Measurements from ENCODE around the gene NBAS. TPM values are rescaled to one million over a fixed set of nuclear protein-coding genes. Genes with fewer than 3 reads are reported as not detected.

The NBAS gene
- total and polyA plus RNA-seq, 2 of the 13 experiments (the other 11 are each of a cell fraction or from before 2014, with no cell fraction given), result 33.6 to 58.7 TPM

DNA sequence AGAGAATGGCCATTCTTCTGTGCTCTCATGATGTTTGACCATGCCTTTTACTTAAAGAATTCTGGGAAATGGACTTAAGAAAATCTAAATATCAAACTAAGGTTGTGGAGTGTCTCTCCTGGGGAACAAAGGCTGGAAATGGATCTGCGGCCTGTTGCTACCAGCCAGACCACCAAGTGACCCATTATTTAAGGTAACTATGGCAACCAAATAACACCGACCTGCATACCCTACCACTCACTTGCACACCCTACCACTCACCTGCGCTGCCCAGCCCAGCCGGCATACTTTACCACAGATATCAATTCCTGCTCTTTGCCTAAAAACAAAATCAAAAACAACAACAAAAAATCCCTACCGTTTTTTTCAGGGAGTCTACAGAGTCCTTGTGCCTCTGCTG, 203.2 kb downstream of the NBAS start:
- BruUV-seq (replicated peaks), result no TSS peak
- no peaks in the 10 kb centered on the region; the same call in 1 of the 2 replicates for H4K20me1 ChIP-seq (ENCODE audit: insufficient read depth, low read length)
- no peaks in the 10 kb centered on the region for H3K27me3 ChIP-seq (ENCODE audit: control insufficient read depth in 1 of 2, insufficient read depth in 2 of 2, low read length in 2 of 2)
- in situ Hi-C loops (cut with HindIII; ENCODE audit: extremely low pct_ligation_motif_present, low pct_unique_long_range_greater_than_20kb), result no loop called here
- peaks cover 9 to 26% of the 10 kb centered on the region in 2 experiments; a peak in 4 of 5 replicates for H3K36me3 ChIP-seq (replicated peaks in 1 of 2; ENCODE audit: control insufficient read depth in 1 of 2, insufficient read depth in 2 of 2, low read length in 2 of 2)
- no peak overlapping the region for H3K9ac ChIP-seq (ENCODE audit: insufficient read depth, low read depth, low read length)
- no peak overlapping the region for H3K4me3 ChIP-seq (replicated peaks in 1 of 3; ENCODE audit: insufficient read depth in 1 of 3, low read depth in 2 of 3, low read length in 3 of 3)
- H3K4me1 ChIP-seq (ENCODE audit: insufficient read depth, low read length), result peaks cover 16% of the 10 kb centered on the region
- H3K4me2 ChIP-seq (ENCODE audit: low read depth, low read length), result no peak overlapping the region
- no peaks in the 10 kb centered on the region for H3K9me3 ChIP-seq (ENCODE audit: low read length)
- ChIA-PET POLR2A (no interaction called here), CTCF (ENCODE audit: low intra/inter-chr PET ratio, low total read pairs) (no interaction called here)
- H3K27ac ChIP-seq (ENCODE audit: extremely low read length, insufficient read depth, low read length), result no peak overlapping the region
- ATAC-seq, result no peak
- WGBS (ENCODE audit: low lambda C conversion rate), result 86% methylated on average over 5 of the region's 5 CpGs
- no peaks in the 10 kb centered on the region for H3K79me2 ChIP-seq (ENCODE audit: insufficient read depth, low read length)
- FAIRE-seq, result no peak
- no peak overlapping the region for H2AFZ ChIP-seq (ENCODE audit: low read length)
- no peak for DNase-seq (ENCODE audit: low spot score)
- intact Hi-C loops (cut with micrococcal nuclease; ENCODE audit: unreplicated experiment), result no loop called here
- TF ChIP-seq, protein P1, sequence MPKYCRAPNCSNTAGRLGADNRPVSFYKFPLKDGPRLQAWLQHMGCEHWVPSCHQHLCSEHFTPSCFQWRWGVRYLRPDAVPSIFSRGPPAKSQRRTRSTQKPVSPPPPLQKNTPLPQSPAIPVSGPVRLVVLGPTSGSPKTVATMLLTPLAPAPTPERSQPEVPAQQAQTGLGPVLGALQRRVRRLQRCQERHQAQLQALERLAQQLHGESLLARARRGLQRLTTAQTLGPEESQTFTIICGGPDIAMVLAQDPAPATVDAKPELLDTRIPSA (CRISPR knock-in tag; IDR thresholded peaks at IDR 0.05; ENCODE audit: borderline replicate concordance), result no peak
- no peak for TF ChIP-seq ZNF720 (CRISPR knock-in tag; IDR thresholded peaks at IDR 0.05)
- TF ChIP-seq, protein P2, sequence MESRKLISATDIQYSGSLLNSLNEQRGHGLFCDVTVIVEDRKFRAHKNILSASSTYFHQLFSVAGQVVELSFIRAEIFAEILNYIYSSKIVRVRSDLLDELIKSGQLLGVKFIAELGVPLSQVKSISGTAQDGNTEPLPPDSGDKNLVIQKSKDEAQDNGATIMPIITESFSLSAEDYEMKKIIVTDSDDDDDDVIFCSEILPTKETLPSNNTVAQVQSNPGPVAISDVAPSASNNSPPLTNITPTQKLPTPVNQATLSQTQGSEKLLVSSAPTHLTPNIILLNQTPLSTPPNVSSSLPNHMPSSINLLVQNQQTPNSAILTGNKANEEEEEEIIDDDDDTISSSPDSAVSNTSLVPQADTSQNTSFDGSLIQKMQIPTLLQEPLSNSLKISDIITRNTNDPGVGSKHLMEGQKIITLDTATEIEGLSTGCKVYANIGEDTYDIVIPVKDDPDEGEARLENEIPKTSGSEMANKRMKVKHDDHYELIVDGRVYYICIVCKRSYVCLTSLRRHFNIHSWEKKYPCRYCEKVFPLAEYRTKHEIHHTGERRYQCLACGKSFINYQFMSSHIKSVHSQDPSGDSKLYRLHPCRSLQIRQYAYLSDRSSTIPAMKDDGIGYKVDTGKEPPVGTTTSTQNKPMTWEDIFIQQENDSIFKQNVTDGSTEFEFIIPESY (CRISPR knock-in tag; IDR thresholded peaks at IDR 0.05), result no peak
- TF ChIP-seq, protein P3, sequence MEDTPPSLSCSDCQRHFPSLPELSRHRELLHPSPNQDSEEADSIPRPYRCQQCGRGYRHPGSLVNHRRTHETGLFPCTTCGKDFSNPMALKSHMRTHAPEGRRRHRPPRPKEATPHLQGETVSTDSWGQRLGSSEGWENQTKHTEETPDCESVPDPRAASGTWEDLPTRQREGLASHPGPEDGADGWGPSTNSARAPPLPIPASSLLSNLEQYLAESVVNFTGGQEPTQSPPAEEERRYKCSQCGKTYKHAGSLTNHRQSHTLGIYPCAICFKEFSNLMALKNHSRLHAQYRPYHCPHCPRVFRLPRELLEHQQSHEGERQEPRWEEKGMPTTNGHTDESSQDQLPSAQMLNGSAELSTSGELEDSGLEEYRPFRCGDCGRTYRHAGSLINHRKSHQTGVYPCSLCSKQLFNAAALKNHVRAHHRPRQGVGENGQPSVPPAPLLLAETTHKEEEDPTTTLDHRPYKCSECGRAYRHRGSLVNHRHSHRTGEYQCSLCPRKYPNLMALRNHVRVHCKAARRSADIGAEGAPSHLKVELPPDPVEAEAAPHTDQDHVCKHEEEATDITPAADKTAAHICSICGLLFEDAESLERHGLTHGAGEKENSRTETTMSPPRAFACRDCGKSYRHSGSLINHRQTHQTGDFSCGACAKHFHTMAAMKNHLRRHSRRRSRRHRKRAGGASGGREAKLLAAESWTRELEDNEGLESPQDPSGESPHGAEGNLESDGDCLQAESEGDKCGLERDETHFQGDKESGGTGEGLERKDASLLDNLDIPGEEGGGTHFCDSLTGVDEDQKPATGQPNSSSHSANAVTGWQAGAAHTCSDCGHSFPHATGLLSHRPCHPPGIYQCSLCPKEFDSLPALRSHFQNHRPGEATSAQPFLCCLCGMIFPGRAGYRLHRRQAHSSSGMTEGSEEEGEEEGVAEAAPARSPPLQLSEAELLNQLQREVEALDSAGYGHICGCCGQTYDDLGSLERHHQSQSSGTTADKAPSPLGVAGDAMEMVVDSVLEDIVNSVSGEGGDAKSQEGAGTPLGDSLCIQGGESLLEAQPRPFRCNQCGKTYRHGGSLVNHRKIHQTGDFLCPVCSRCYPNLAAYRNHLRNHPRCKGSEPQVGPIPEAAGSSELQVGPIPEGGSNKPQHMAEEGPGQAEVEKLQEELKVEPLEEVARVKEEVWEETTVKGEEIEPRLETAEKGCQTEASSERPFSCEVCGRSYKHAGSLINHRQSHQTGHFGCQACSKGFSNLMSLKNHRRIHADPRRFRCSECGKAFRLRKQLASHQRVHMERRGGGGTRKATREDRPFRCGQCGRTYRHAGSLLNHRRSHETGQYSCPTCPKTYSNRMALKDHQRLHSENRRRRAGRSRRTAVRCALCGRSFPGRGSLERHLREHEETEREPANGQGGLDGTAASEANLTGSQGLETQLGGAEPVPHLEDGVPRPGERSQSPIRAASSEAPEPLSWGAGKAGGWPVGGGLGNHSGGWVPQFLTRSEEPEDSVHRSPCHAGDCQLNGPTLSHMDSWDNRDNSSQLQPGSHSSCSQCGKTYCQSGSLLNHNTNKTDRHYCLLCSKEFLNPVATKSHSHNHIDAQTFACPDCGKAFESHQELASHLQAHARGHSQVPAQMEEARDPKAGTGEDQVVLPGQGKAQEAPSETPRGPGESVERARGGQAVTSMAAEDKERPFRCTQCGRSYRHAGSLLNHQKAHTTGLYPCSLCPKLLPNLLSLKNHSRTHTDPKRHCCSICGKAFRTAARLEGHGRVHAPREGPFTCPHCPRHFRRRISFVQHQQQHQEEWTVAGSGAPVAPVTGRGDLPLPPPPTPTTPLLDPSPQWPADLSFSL (CRISPR knock-in tag; IDR thresholded peaks at IDR 0.05), result no peak
- TF ChIP-seq, protein P4, sequence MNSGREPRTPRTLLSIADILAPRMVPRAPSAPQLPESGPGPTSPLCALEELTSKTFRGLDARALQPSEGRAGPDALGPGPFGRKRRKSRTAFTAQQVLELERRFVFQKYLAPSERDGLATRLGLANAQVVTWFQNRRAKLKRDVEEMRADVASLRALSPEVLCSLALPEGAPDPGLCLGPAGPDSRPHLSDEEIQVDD (CRISPR knock-in tag; IDR thresholded peaks at IDR 0.05; ENCODE audit: borderline replicate concordance), result no peak
- TF ChIP-seq PHB2 (IDR thresholded peaks at IDR 0.05; ENCODE audit: partially characterized antibody), result no peak
- no peak for TF ChIP-seq ZNF224 (CRISPR knock-in tag; IDR thresholded peaks at IDR 0.05)
- TF ChIP-seq HNRNPK (IDR thresholded peaks at IDR 0.05; ENCODE audit: low read depth, low read length, poor library complexity, severe bottlenecking), result no peak
- TF ChIP-seq NR2F2 (IDR thresholded peaks at IDR 0.05; ENCODE audit: borderline replicate concordance, low read depth), result no peak
- no peak for TF ChIP-seq CTCF (CRISPR knock-in tag; IDR thresholded peaks at IDR 0.05)
- no peak for TF ChIP-seq MIXL1 (CRISPR knock-in tag; IDR thresholded peaks at IDR 0.05)

All from HepG2 (cell line).